NCI-H146 treated with DMSO at 0.1 percent for 48 hours (cell line): ENCODE measurements around the gene SRCAP.
"Not testable (repeated sequence)": the region's sequence is repeated elsewhere in the genome, so short reads cannot be mapped to it uniquely, and the experiment has no call there.

ENCODE experiments used
- DNase-seq: peaks from one replicate; lab custom pipeline; 2025; ENCODE audit not compliant: unreplicated experiment; lab: John Stamatoyannopoulos, UW

SRCAP gene

GRCh38 chr16:30663820-30664219 is 35.2 kb upstream of the SRCAP start:
- DNase-seq: no peak

GRCh38 chr16:30664616-30665109 is 34.3 kb upstream of the SRCAP start:
- DNase-seq: no peak

- DNase-seq: no peak
These were observed 33.7 kb upstream of the SRCAP start for GRCh38 chr16:30665155-30665829.

- DNase-seq: no peak
These were observed 33.2 kb upstream of the SRCAP start for GRCh38 chr16:30665830-30666190.

GRCh38 chr16:30666681-30667080 is 32.3 kb upstream of the SRCAP start:
- no peak for DNase-seq

GRCh38 chr16:30667361-30667905 is 31.5 kb upstream of the SRCAP start:
- no peak for DNase-seq

GRCh38 chr16:30668393-30668792 is 30.6 kb upstream of the SRCAP start:
- DNase-seq: no peak

- DNase-seq: no peak
These were observed 29.7 kb upstream of the SRCAP start for GRCh38 chr16:30669026-30669902.

GRCh38 chr16:30669903-30670824 is 28.8 kb upstream of the SRCAP start:
- DNase-seq: no peak

GRCh38 chr16:30675143-30675542 is 23.8 kb upstream of the SRCAP start:
- DNase-seq: no peak

- no peak for DNase-seq
These were observed 20.9 kb upstream of the SRCAP start for GRCh38 chr16:30677931-30678585.

GRCh38 chr16:30678586-30678970 is 20.4 kb upstream of the SRCAP start:
- DNase-seq: no peak

- no peak for DNase-seq
These were observed 18.6 kb upstream of the SRCAP start for GRCh38 chr16:30680326-30680725.

GRCh38 chr16:30688701-30689100 is 10.3 kb upstream of the SRCAP start:
- DNase-seq: no peak

- DNase-seq: no peak
These were observed 7.1 kb upstream of the SRCAP start for GRCh38 chr16:30691907-30692306.

- DNase-seq: no peak
These were observed 6.4 kb upstream of the SRCAP start for GRCh38 chr16:30692396-30693064.

- DNase-seq: no peak
These were observed 3.9 kb upstream of the SRCAP start for GRCh38 chr16:30694926-30695693.

- DNase-seq: not testable (repeated sequence)
These were observed 2.3 kb upstream of the SRCAP start for GRCh38 chr16:30696646-30697045.
